GM12875 (cell line): ENCODE results near the gene TMEM154.

Source experiments
- H3K4me3 ChIP-seq: one replicate; pipeline ENCODE4 v1.5.1; 2011; ENCODE audit warnings: low read depth, low read length, control low read depth
- TF ChIP-seq, protein P1 (sequence below): IDR thresholded peaks from 2 replicates; pipeline ENCODE4 v1.5.1; 2011; ENCODE audit warnings: low read depth, mild to moderate bottlenecking, control low read depth, inconsistent platforms, low read length, moderate library complexity, borderline replicate concordance; ENCODE audit not compliant: insufficient read depth

The TMEM154 gene

GRCh38 chr4:152606753-152607152 lies 73.0 kb downstream of the TMEM154 start:
- no peak overlapping the region for H3K4me3 ChIP-seq
- TF ChIP-seq, protein P1, sequence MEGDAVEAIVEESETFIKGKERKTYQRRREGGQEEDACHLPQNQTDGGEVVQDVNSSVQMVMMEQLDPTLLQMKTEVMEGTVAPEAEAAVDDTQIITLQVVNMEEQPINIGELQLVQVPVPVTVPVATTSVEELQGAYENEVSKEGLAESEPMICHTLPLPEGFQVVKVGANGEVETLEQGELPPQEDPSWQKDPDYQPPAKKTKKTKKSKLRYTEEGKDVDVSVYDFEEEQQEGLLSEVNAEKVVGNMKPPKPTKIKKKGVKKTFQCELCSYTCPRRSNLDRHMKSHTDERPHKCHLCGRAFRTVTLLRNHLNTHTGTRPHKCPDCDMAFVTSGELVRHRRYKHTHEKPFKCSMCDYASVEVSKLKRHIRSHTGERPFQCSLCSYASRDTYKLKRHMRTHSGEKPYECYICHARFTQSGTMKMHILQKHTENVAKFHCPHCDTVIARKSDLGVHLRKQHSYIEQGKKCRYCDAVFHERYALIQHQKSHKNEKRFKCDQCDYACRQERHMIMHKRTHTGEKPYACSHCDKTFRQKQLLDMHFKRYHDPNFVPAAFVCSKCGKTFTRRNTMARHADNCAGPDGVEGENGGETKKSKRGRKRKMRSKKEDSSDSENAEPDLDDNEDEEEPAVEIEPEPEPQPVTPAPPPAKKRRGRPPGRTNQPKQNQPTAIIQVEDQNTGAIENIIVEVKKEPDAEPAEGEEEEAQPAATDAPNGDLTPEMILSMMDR = no peak

- TF ChIP-seq, protein P1 = no peak
- H3K4me3 ChIP-seq = no peak overlapping the region
Measured at GRCh38 chr4:152605641-152606335, 74.0 kb downstream of the TMEM154 start.

- H3K4me3 ChIP-seq = no peak overlapping the region
- TF ChIP-seq, protein P1 = no peak
Measured at GRCh38 chr4:152605031-152605430, 74.8 kb downstream of the TMEM154 start.

GRCh38 chr4:152601156-152601555 lies 78.6 kb downstream of the TMEM154 start:
- TF ChIP-seq, protein P1 = no peak
- no peak overlapping the region for H3K4me3 ChIP-seq

DNA sequence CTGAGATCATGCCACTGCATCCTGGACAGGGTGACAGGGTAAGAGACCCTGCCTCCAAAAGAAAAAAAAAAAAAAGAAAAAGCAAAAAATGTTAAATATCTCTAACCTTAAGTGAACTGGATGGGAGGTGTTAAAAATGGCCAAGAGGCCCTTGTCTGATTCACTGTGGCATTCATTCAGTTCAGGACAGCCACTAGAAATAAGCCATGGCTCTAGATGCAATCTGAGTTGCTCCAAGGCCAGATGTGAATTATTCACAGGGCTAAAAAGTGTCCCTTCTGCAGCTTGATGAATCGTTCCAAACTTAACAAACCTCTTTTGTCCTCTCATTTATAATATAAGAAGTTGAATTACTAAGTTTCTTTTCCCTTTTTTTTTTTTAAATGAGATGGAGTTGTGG lies 80.2 kb downstream of the TMEM154 start:
- no peak overlapping the region for H3K4me3 ChIP-seq
- TF ChIP-seq, protein P1 = no peak

GRCh38 chr4:152599095-152599494 lies 80.7 kb downstream of the TMEM154 start:
- TF ChIP-seq, protein P1 = no peak
- H3K4me3 ChIP-seq = no peak overlapping the region

- TF ChIP-seq, protein P1 = no peak
- no peak overlapping the region for H3K4me3 ChIP-seq
Measured at GRCh38 chr4:152598454-152598853, 81.3 kb downstream of the TMEM154 start.
